ENCODE data around the gene TLR5. TPM values are rescaled to one million over a fixed set of nuclear protein-coding genes. Genes with fewer than 3 reads are reported as not detected.

The TLR5 gene
- 0.02 TPM in 1 of 2 replicates, not detected in the other for polyA plus RNA-seq (2012; rRNA removed)
- 0.01 and 0.22 TPM in 2 replicates for polyA plus RNA-seq (2012; cell fraction: cytosol; rRNA removed)
- 0.04 and 0.14 TPM in 2 replicates for polyA plus RNA-seq (2012; cell fraction: nucleus; rRNA removed)

GRCh38 chr1:223142795-223143536, at the start of gene TLR5:
TLR5 (minus strand) TSS chr1:223143248; CDS start chr1:223113031, 30,217 bp downstream.
- 17% methylated on average over 16 of the region's 63 CpGs for WGBS (ENCODE audit: low lambda C conversion rate)
- peak within 1 kb of the TSS; percentile 72 for H3K4me2 ChIP-seq
- peak within 1 kb of the TSS; percentile 63 to 67 for H3K4me3 ChIP-seq (ENCODE audit: low read depth in 2 of 2, low read length in 1 of 2)
- no peaks in the 10 kb centered on the region for H4K20me1 ChIP-seq (ENCODE audit: insufficient read depth)
- peak within 1 kb of the TSS; percentile 41; the same call in 1 of the 2 replicates for H3K9ac ChIP-seq
- no peaks in the 10 kb centered on the region for H3K79me2 ChIP-seq (ENCODE audit: insufficient read depth)
- H3K36me3 ChIP-seq (replicated peaks in 1 of 2; ENCODE audit: control insufficient read depth in 1 of 2, insufficient read depth in 2 of 2, low read length in 1 of 2), result no peaks in the 10 kb centered on the region
- H3F3A ChIP-seq (replicated peaks; ENCODE audit: insufficient read depth), result no peaks in the 10 kb centered on the region
- H3K9me3 ChIP-seq, result no peaks in the 10 kb centered on the region
- ChIA-PET POLR2A (no interaction called here), CTCF (interaction anchor here (0.6 to 4.8 kb wide), 12 partner anchors 9 to 542 kb away, joined by 3 to 39 read pairs (median 4); no protein-coding TSS in a partner anchor)
- peaks cover 0 to 9% of the 10 kb centered on the region in 2 experiments; a peak in 2 of 4 replicates for H3K4me1 ChIP-seq (ENCODE audit: control insufficient read depth in 1 of 2, insufficient read depth in 2 of 2, low read depth in 1 of 2, low read length in 1 of 2)
- no peaks in the 10 kb centered on the region for H3K9me2 ChIP-seq
- peak; percentile 90 for DNase-seq
- peak within 1 kb of the TSS; percentile 79; the same call in 1 of the 2 replicates for H2AFZ ChIP-seq (ENCODE audit: low read depth)
- no peak within 1 kb of the TSS; a peak in 1 of 4 replicates for H3K27ac ChIP-seq (ENCODE audit: low read depth in 2 of 2, low read length in 1 of 2)
- H3K27me3 ChIP-seq (ENCODE audit: insufficient read depth), result no peaks in the 10 kb centered on the region
- TF ChIP-seq PBX3 (IDR thresholded peaks at IDR 0.05), result no peak
- TF ChIP-seq MAX (IDR thresholded peaks at IDR 0.05; ENCODE audit: low read depth), result no peak
- TF ChIP-seq CHD2 (IDR thresholded peaks at IDR 0.05; ENCODE audit: low read length, partially characterized antibody), result no peak
- TF ChIP-seq NRF1 (IDR thresholded peaks at IDR 0.05; ENCODE audit: low read depth, low read length), result no peak
- no peak for TF ChIP-seq FOSL2 (IDR thresholded peaks at IDR 0.05; ENCODE audit: borderline replicate concordance, low read depth)
- no peak for TF ChIP-seq EP300 (IDR thresholded peaks at IDR 0.05; ENCODE audit: borderline replicate concordance in 1 of 2, low read depth in 1 of 2, low read length in 1 of 2)
- peak; percentile 19; the same call in 1 of the 2 replicates for TF ChIP-seq SMC3 (IDR thresholded peaks at IDR 0.05; ENCODE audit: low read depth, low read length)
- TF ChIP-seq GATA2 (CRISPR knock-in tag; IDR thresholded peaks at IDR 0.05), result no peak
- TF ChIP-seq SIN3A (IDR thresholded peaks at IDR 0.05; ENCODE audit: borderline replicate concordance, low read depth, low read length), result peak; percentile 39; the same call in 1 of the 2 replicates
- no peak for TF ChIP-seq ZBTB33 (IDR thresholded peaks at IDR 0.05; ENCODE audit: borderline replicate concordance, low read depth)
- TF ChIP-seq JUND (IDR thresholded peaks at IDR 0.05), result no peak
- TF ChIP-seq ELF1 (IDR thresholded peaks at IDR 0.05), result no peak
- TF ChIP-seq MXI1 (IDR thresholded peaks at IDR 0.05; ENCODE audit: low read depth, low read length), result peak; percentile 54
- no peak for TF ChIP-seq FOXJ3 (CRISPR knock-in tag; IDR thresholded peaks at IDR 0.05)
- no peak for TF ChIP-seq NFIC (IDR thresholded peaks at IDR 0.05; ENCODE audit: borderline replicate concordance)
- no peak for TF ChIP-seq FOXM1 (IDR thresholded peaks at IDR 0.05; ENCODE audit: low read depth)
- no peak for TF ChIP-seq TEAD4 (IDR thresholded peaks at IDR 0.05; ENCODE audit: borderline replicate concordance, insufficient read depth)
- TF ChIP-seq, protein P1, sequence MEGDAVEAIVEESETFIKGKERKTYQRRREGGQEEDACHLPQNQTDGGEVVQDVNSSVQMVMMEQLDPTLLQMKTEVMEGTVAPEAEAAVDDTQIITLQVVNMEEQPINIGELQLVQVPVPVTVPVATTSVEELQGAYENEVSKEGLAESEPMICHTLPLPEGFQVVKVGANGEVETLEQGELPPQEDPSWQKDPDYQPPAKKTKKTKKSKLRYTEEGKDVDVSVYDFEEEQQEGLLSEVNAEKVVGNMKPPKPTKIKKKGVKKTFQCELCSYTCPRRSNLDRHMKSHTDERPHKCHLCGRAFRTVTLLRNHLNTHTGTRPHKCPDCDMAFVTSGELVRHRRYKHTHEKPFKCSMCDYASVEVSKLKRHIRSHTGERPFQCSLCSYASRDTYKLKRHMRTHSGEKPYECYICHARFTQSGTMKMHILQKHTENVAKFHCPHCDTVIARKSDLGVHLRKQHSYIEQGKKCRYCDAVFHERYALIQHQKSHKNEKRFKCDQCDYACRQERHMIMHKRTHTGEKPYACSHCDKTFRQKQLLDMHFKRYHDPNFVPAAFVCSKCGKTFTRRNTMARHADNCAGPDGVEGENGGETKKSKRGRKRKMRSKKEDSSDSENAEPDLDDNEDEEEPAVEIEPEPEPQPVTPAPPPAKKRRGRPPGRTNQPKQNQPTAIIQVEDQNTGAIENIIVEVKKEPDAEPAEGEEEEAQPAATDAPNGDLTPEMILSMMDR (IDR thresholded peaks at IDR 0.05), result peak; percentile 73
- TF ChIP-seq EZH2phosphoT487 (IDR thresholded peaks at IDR 0.05; ENCODE audit: borderline replicate concordance, low read depth), result no peak
- TF ChIP-seq USF2 (IDR thresholded peaks at IDR 0.05; ENCODE audit: borderline replicate concordance, low read depth, low read length), result no peak
- no peak for TF ChIP-seq RFX5 (IDR thresholded peaks at IDR 0.05; ENCODE audit: low read length)
- TF ChIP-seq MEF2A (IDR thresholded peaks at IDR 0.05; ENCODE audit: borderline replicate concordance, low read depth), result no peak
- TF ChIP-seq IRF3 (IDR thresholded peaks at IDR 0.05; ENCODE audit: low read depth, low read length), result no peak
